ENCODE results near the gene CRHR1. TPM values are rescaled to one million over a fixed set of nuclear protein-coding genes. Genes with fewer than 3 reads are reported as not detected.

CRHR1 gene
- total and polyA plus RNA-seq, 4 donors: not detected

GRCh38 chr17:45818699-45819098, 34.6 kb downstream of the CRHR1 start:
- Histone ChIP-seq H3K36me3 (ENCODE audit: control insufficient read depth in 1 of 2, insufficient read depth in 2 of 2, low read length in 1 of 2) (no peaks in the 10 kb centered on the region), H3K9me3 (ENCODE audit: control insufficient read depth, low read length) (no peaks in the 10 kb centered on the region), H3K27me3 (ENCODE audit: control insufficient read depth in 1 of 2, insufficient read depth in 2 of 2, low read length in 1 of 2) (no peaks in the 10 kb centered on the region), H3K27ac (ENCODE audit: low read depth in 1 of 2, low read length in 2 of 2) (no peak overlapping the region), H3K4me3 (ENCODE audit: low read length in 2 of 2) (no peak overlapping the region), H3K4me1 (ENCODE audit: control insufficient read depth in 1 of 2, insufficient read depth in 2 of 2, low read length in 2 of 2) (peaks cover 0 to 3% of the 10 kb centered on the region in 2 donors)
- intact Hi-C loops (cut with DNase I): no loop called here
- no peak for ATAC-seq (ENCODE audit: low FRiP score)
- no peak for DNase-seq
- 82 to 83% methylated on average over 4 of the region's 4 CpGs for WGBS, 2 donors

- H3K4me1 ChIP-seq (ENCODE audit: control insufficient read depth in 1 of 2, insufficient read depth in 2 of 2, low read length in 2 of 2): peaks cover 0 to 2% of the 10 kb centered on the region in 2 donors
- intact Hi-C loops (cut with DNase I): no loop called here
- DNase-seq (no peak), ATAC-seq (ENCODE audit: low FRiP score) (no peak)
- H3K4me3 ChIP-seq (ENCODE audit: low read length in 2 of 2): no peak overlapping the region
- WGBS, 2 donors: 81 to 86% methylated on average over 6 of the region's 6 CpGs
- H3K9me3 ChIP-seq (ENCODE audit: control insufficient read depth, low read length): no peaks in the 10 kb centered on the region
- no peak overlapping the region for H3K27ac ChIP-seq (ENCODE audit: low read depth in 1 of 2, low read length in 2 of 2)
- H3K36me3 ChIP-seq (ENCODE audit: control insufficient read depth in 1 of 2, insufficient read depth in 2 of 2, low read length in 1 of 2): no peaks in the 10 kb centered on the region
- H3K27me3 ChIP-seq (ENCODE audit: control insufficient read depth in 1 of 2, insufficient read depth in 2 of 2, low read length in 1 of 2): no peaks in the 10 kb centered on the region
Measured at GRCh38 chr17:45819632-45820031, 35.5 kb downstream of the CRHR1 start.

- DNase-seq (no peak), ATAC-seq (ENCODE audit: low FRiP score) (no peak)
- Histone ChIP-seq H3K9me3 (ENCODE audit: control insufficient read depth, low read length) (no peaks in the 10 kb centered on the region), H3K36me3 (ENCODE audit: control insufficient read depth in 1 of 2, insufficient read depth in 2 of 2, low read length in 1 of 2) (no peaks in the 10 kb centered on the region), H3K4me1 (ENCODE audit: control insufficient read depth in 1 of 2, insufficient read depth in 2 of 2, low read length in 2 of 2) (no peaks in the 10 kb centered on the region), H3K27me3 (ENCODE audit: control insufficient read depth in 1 of 2, insufficient read depth in 2 of 2, low read length in 1 of 2) (no peaks in the 10 kb centered on the region), H3K4me3 (ENCODE audit: low read length in 2 of 2) (no peak overlapping the region), H3K27ac (ENCODE audit: low read depth in 1 of 2, low read length in 2 of 2) (no peak overlapping the region)
- WGBS, 2 donors: 53 to 56% methylated on average over 6 of the region's 6 CpGs
- intact Hi-C loops (cut with DNase I): no loop called here
Measured at GRCh38 chr17:45820052-45820780, 36.1 kb downstream of the CRHR1 start.

GRCh38 chr17:45821147-45821546, 37.0 kb downstream of the CRHR1 start:
- 93 to 96% methylated on average over 9 of the region's 9 CpGs for WGBS, 2 donors
- Histone ChIP-seq H3K9me3 (ENCODE audit: control insufficient read depth, low read length) (no peaks in the 10 kb centered on the region), H3K36me3 (ENCODE audit: control insufficient read depth in 1 of 2, insufficient read depth in 2 of 2, low read length in 1 of 2) (no peaks in the 10 kb centered on the region), H3K4me3 (ENCODE audit: low read length in 2 of 2) (no peak overlapping the region), H3K27ac (ENCODE audit: low read depth in 1 of 2, low read length in 2 of 2) (no peak overlapping the region), H3K27me3 (ENCODE audit: control insufficient read depth in 1 of 2, insufficient read depth in 2 of 2, low read length in 1 of 2) (no peaks in the 10 kb centered on the region), H3K4me1 (ENCODE audit: control insufficient read depth in 1 of 2, insufficient read depth in 2 of 2, low read length in 2 of 2) (no peaks in the 10 kb centered on the region)
- intact Hi-C loops (cut with DNase I): no loop called here
- DNase-seq (no peak), ATAC-seq (ENCODE audit: low FRiP score) (no peak)

DNA sequence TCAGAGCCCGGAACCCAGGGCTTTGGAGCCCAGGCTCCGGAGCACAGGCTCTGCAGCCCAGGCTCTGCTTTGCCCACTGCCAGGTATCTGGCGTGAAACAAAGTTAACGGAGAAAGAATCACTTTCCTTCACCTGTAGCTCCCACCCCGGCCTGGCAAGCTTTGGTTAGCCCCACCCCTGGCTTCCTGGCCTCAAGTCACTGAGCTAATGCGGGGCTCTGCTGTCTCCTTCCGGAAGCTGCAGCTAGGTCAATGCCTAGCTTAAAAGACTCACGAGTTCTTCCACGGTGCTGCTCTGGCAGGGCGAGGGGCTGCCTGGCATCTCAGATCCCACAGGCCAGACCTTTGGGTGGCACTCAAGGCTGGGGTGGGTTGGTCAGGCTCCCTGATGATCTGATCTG, 39.5 kb downstream of the CRHR1 start:
- ATAC-seq (ENCODE audit: low FRiP score) (no peak), DNase-seq (no peak)
- H3K27ac ChIP-seq (ENCODE audit: low read depth in 1 of 2, low read length in 2 of 2): no peak overlapping the region
- no peaks in the 10 kb centered on the region for H3K27me3 ChIP-seq (ENCODE audit: control insufficient read depth in 1 of 2, insufficient read depth in 2 of 2, low read length in 1 of 2)
- no peak overlapping the region for H3K4me3 ChIP-seq (ENCODE audit: low read length in 2 of 2)
- H3K9me3 ChIP-seq (ENCODE audit: control insufficient read depth, low read length): no peaks in the 10 kb centered on the region
- 84 to 87% methylated on average over 10 of the region's 10 CpGs for WGBS, 2 donors
- no peaks in the 10 kb centered on the region for H3K36me3 ChIP-seq (ENCODE audit: control insufficient read depth in 1 of 2, insufficient read depth in 2 of 2, low read length in 1 of 2)
- intact Hi-C loops (cut with DNase I): no loop called here
- H3K4me1 ChIP-seq (ENCODE audit: control insufficient read depth in 1 of 2, insufficient read depth in 2 of 2, low read length in 2 of 2): no peaks in the 10 kb centered on the region

GRCh38 chr17:45824475-45824874, 40.4 kb downstream of the CRHR1 start:
- Histone ChIP-seq H3K4me3 (ENCODE audit: low read length in 2 of 2) (no peak overlapping the region), H3K27ac (ENCODE audit: low read depth in 1 of 2, low read length in 2 of 2) (no peak overlapping the region), H3K36me3 (ENCODE audit: control insufficient read depth in 1 of 2, insufficient read depth in 2 of 2, low read length in 1 of 2) (no peaks in the 10 kb centered on the region), H3K9me3 (ENCODE audit: control insufficient read depth, low read length) (no peaks in the 10 kb centered on the region), H3K4me1 (ENCODE audit: control insufficient read depth in 1 of 2, insufficient read depth in 2 of 2, low read length in 2 of 2) (no peaks in the 10 kb centered on the region), H3K27me3 (ENCODE audit: control insufficient read depth in 1 of 2, insufficient read depth in 2 of 2, low read length in 1 of 2) (no peaks in the 10 kb centered on the region)
- DNase-seq: no peak
- no peak for ATAC-seq (ENCODE audit: low FRiP score)
- WGBS, 2 donors: 74 to 82% methylated on average over 7 of the region's 7 CpGs
- intact Hi-C loops (cut with DNase I): no loop called here

DNA sequence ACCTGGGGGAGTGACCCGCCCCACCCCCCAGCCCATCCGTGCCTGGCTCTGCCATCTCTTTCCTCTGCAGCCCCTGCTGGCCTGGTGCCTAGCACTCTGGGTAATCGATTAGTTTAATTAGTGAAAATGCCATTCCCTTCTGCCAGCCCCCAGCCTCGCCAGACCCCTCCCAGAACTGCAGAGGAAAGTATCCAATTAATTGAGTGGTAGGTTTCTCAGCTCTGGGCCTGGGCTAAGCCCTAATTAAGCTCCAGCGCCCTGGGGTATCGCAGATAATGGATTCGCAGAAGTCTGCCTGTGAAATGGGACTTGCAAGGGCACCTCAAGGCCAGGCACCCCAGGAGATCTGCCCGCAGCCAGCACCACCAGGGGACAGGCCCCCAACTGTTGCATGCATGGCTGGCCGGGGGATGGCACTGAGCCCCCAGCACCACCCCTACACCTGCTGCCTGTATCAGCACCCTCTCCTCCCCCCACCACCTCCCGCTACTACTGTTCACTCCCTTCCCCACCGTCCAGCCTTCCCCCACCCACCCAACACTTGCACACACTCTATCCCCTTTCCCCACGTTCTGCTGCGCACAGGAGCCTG, 40.9 kb downstream of the CRHR1 start:
- H3K9me3 ChIP-seq (ENCODE audit: control insufficient read depth, low read length): no peaks in the 10 kb centered on the region
- no peak overlapping the region for H3K27ac ChIP-seq (ENCODE audit: low read depth in 1 of 2, low read length in 2 of 2)
- H3K4me1 ChIP-seq (ENCODE audit: control insufficient read depth in 1 of 2, insufficient read depth in 2 of 2, low read length in 2 of 2): no peaks in the 10 kb centered on the region
- H3K4me3 ChIP-seq (ENCODE audit: low read length in 2 of 2): no peak overlapping the region
- 87 to 88% methylated on average over 11 to 13 of the region's 13 CpGs for WGBS, 2 donors
- no peak for DNase-seq
- H3K27me3 ChIP-seq (ENCODE audit: control insufficient read depth in 1 of 2, insufficient read depth in 2 of 2, low read length in 1 of 2): no peaks in the 10 kb centered on the region
- ATAC-seq (ENCODE audit: low FRiP score): no peak
- no peaks in the 10 kb centered on the region for H3K36me3 ChIP-seq (ENCODE audit: control insufficient read depth in 1 of 2, insufficient read depth in 2 of 2, low read length in 1 of 2)
- intact Hi-C loops (cut with DNase I): no loop called here

DNA sequence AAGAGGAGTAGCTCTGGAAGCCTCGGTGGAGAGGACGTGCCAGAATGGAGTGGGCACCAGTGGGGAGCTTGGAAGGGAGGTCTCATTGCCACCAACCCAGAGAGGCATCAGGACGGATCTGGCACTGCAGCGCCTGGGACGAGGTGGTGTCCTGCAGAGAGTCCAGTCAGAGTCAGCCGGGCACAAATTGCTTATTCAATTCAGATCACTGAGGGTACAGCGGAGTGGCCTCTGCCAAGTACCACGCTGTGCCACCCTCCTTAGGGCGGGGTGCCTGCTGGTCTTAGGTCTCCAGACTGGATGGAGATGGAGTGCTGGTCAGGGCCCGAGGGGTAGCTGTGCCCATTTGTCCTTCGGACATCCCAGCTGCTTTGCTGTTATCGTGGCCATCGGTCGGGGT, 41.7 kb downstream of the CRHR1 start:
- no peaks in the 10 kb centered on the region for H3K27me3 ChIP-seq (ENCODE audit: control insufficient read depth in 1 of 2, insufficient read depth in 2 of 2, low read length in 1 of 2)
- no peak overlapping the region for H3K4me3 ChIP-seq (ENCODE audit: low read length in 2 of 2)
- DNase-seq: no peak
- H3K27ac ChIP-seq (ENCODE audit: low read depth in 1 of 2, low read length in 2 of 2): no peak overlapping the region
- no peaks in the 10 kb centered on the region for H3K9me3 ChIP-seq (ENCODE audit: control insufficient read depth, low read length)
- ATAC-seq (ENCODE audit: low FRiP score): no peak
- H3K36me3 ChIP-seq (ENCODE audit: control insufficient read depth in 1 of 2, insufficient read depth in 2 of 2, low read length in 1 of 2): no peaks in the 10 kb centered on the region
- 88 to 92% methylated on average over 14 of the region's 14 CpGs for WGBS, 2 donors
- intact Hi-C loops (cut with DNase I): no loop called here
- H3K4me1 ChIP-seq (ENCODE audit: control insufficient read depth in 1 of 2, insufficient read depth in 2 of 2, low read length in 2 of 2): no peaks in the 10 kb centered on the region

DNA sequence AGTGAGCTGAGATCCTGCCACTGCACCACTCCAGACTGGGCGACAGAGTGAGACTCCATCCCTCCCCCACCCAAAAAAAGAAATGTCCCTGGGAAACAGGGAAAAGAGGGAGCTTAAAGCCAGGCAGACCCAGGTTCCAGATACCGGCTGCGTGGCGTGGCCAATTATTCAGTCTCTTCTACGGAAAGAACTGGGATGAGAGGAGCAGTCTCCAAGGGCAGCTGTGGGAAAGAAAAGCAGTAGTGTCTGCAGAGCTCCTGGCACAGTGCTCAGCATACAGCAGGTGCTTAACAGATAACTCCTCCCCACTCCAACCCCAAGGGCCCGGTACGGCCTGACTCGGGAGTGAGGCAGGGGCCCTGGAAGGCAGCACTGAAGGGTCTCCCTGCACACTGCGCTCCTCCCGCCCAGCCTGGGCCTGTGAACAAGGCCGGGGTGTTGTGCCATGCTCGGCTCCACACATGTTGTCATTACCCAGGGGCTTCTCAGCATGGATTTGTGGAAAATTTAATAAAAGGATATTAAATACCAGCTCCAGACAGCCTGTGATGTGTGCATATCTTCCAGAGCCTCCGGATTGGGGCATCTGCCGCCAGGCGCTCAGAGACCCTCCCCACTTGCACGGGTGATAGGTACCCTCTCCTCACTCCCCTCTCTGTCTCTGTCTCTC, 42.9 kb downstream of the CRHR1 start:
- Histone ChIP-seq H3K27ac (ENCODE audit: low read depth in 1 of 2, low read length in 2 of 2) (no peak overlapping the region), H3K4me3 (ENCODE audit: low read length in 2 of 2) (no peak overlapping the region), H3K27me3 (ENCODE audit: control insufficient read depth in 1 of 2, insufficient read depth in 2 of 2, low read length in 1 of 2) (no peaks in the 10 kb centered on the region), H3K9me3 (ENCODE audit: control insufficient read depth, low read length) (no peaks in the 10 kb centered on the region), H3K36me3 (ENCODE audit: control insufficient read depth in 1 of 2, insufficient read depth in 2 of 2, low read length in 1 of 2) (no peaks in the 10 kb centered on the region), H3K4me1 (ENCODE audit: control insufficient read depth in 1 of 2, insufficient read depth in 2 of 2, low read length in 2 of 2) (no peaks in the 10 kb centered on the region)
- intact Hi-C loops (cut with DNase I): no loop called here
- WGBS, 2 donors: 85 to 88% methylated on average over 16 of the region's 16 CpGs
- DNase-seq (no peak), ATAC-seq (ENCODE audit: low FRiP score) (no peak)

Data from aorta (tissue), 5 donors.